ENCODE results near the gene TYW1B. TPM values are rescaled to one million over a fixed set of nuclear protein-coding genes. Genes with fewer than 3 reads are reported as not detected.
"Not testable (repeated sequence)": the region's sequence is repeated elsewhere in the genome, so short reads cannot be mapped to it uniquely, and the experiment has no call there.

The TYW1B gene
- total and polyA plus RNA-seq, 4 donors, result 1.4 to 4.8 (median 3.7) TPM

DNA sequence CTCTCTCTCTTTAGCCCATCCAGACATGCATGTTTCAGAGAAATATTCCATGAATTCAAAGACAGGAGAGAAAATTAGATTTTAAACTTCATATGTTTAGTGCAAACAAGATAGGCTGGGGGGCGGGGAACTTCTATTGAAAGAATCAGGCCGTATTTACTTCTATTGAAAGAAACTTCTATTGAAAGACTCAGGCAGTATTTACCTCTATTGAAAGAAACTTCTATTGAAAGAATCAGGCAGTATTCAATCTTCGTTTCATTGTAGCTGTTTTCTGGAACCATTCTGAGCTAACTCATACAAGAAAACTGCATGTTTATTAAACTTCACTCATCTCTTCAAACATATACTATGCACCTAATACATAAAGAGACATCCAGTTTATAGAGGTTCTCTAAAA lies 123.1 kb downstream of the TYW1B start:
- H3K4me1 ChIP-seq (ENCODE audit: control insufficient read depth in 4 of 4, insufficient read depth in 4 of 4, low read length in 3 of 4), result no peaks in the 10 kb centered on the region
- TF ChIP-seq RAD21 (IDR thresholded peaks at IDR 0.05) (no peak), FOXA2 (IDR thresholded peaks at IDR 0.05) (no peak), CTCF (IDR thresholded peaks at IDR 0.05; ENCODE audit: low read depth, low read length, missing input control) (no peak), TAF1 (conservative IDR thresholded peaks at IDR 0.05) (no peak), GABPA (IDR thresholded peaks at IDR 0.05 in 1 of 2, conservative IDR thresholded peaks at IDR 0.05 in 1 of 2) (no peak), NR2F2 (IDR thresholded peaks at IDR 0.05) (no peak), JUND (IDR thresholded peaks at IDR 0.05) (no peak), HNF4A (conservative IDR thresholded peaks at IDR 0.05) (no peak)
- TF ChIP-seq, protein P1, sequence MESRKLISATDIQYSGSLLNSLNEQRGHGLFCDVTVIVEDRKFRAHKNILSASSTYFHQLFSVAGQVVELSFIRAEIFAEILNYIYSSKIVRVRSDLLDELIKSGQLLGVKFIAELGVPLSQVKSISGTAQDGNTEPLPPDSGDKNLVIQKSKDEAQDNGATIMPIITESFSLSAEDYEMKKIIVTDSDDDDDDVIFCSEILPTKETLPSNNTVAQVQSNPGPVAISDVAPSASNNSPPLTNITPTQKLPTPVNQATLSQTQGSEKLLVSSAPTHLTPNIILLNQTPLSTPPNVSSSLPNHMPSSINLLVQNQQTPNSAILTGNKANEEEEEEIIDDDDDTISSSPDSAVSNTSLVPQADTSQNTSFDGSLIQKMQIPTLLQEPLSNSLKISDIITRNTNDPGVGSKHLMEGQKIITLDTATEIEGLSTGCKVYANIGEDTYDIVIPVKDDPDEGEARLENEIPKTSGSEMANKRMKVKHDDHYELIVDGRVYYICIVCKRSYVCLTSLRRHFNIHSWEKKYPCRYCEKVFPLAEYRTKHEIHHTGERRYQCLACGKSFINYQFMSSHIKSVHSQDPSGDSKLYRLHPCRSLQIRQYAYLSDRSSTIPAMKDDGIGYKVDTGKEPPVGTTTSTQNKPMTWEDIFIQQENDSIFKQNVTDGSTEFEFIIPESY (IDR thresholded peaks at IDR 0.05), result no peak
- TF ChIP-seq, protein P2, sequence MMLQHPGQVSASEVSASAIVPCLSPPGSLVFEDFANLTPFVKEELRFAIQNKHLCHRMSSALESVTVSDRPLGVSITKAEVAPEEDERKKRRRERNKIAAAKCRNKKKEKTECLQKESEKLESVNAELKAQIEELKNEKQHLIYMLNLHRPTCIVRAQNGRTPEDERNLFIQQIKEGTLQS (IDR thresholded peaks at IDR 0.05), result no peak
- TF ChIP-seq, protein P3, sequence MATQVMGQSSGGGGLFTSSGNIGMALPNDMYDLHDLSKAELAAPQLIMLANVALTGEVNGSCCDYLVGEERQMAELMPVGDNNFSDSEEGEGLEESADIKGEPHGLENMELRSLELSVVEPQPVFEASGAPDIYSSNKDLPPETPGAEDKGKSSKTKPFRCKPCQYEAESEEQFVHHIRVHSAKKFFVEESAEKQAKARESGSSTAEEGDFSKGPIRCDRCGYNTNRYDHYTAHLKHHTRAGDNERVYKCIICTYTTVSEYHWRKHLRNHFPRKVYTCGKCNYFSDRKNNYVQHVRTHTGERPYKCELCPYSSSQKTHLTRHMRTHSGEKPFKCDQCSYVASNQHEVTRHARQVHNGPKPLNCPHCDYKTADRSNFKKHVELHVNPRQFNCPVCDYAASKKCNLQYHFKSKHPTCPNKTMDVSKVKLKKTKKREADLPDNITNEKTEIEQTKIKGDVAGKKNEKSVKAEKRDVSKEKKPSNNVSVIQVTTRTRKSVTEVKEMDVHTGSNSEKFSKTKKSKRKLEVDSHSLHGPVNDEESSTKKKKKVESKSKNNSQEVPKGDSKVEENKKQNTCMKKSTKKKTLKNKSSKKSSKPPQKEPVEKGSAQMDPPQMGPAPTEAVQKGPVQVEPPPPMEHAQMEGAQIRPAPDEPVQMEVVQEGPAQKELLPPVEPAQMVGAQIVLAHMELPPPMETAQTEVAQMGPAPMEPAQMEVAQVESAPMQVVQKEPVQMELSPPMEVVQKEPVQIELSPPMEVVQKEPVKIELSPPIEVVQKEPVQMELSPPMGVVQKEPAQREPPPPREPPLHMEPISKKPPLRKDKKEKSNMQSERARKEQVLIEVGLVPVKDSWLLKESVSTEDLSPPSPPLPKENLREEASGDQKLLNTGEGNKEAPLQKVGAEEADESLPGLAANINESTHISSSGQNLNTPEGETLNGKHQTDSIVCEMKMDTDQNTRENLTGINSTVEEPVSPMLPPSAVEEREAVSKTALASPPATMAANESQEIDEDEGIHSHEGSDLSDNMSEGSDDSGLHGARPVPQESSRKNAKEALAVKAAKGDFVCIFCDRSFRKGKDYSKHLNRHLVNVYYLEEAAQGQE (IDR thresholded peaks at IDR 0.05), result no peak
- no peak overlapping the region for H3K4me3 ChIP-seq (ENCODE audit: low read depth in 1 of 3, low read length in 3 of 3)
- no peak for DNase-seq (ENCODE audit: low spot score)
- no peaks in the 10 kb centered on the region for H3K9me3 ChIP-seq (ENCODE audit: control insufficient read depth in 4 of 4, low read length in 3 of 4)
- H3K27me3 ChIP-seq (ENCODE audit: control insufficient read depth in 4 of 4, insufficient read depth in 4 of 4, low read length in 3 of 4), result no peaks in the 10 kb centered on the region
- H3K9ac ChIP-seq (ENCODE audit: low read depth in 1 of 2, low read length in 2 of 2), result no peak overlapping the region
- WGBS, result 96% methylated on average over 3 of the region's 3 CpGs
- peaks cover 0 to 4% (median under 1%) of the 10 kb centered on the region in 4 donors for H3K36me3 ChIP-seq (ENCODE audit: control insufficient read depth in 4 of 4, insufficient read depth in 3 of 4, low read depth in 1 of 4, low read length in 3 of 4)
- no peak overlapping the region for H3K27ac ChIP-seq (ENCODE audit: low read depth in 1 of 2, low read length in 2 of 2)

DNA sequence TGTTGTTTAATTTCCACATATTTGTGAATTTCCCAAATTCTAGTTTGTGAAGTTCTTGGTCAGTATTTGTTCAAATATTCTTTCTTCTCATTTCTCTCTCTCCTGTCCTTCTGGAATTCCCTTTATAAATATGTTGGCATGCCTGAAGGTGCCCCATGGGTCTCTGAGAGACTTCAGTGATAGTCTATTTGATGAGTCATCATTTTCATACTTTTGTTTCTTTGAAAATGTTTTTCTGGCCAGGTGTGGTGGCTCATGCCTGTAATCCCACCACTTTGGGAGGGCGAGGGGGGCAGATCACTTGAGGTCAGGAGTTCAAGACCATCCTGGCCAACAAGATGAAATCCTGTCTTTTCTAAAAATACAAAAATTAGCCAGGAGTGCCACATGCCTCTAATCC lies 127.5 kb downstream of the TYW1B start:
- not testable (repeated sequence) for H3K36me3 ChIP-seq (ENCODE audit: control insufficient read depth in 4 of 4, insufficient read depth in 3 of 4, low read depth in 1 of 4, low read length in 3 of 4); H3K9ac ChIP-seq (ENCODE audit: low read depth in 1 of 2, low read length in 2 of 2); H3K27ac ChIP-seq (ENCODE audit: low read depth in 1 of 2, low read length in 2 of 2); H3K27me3 ChIP-seq (ENCODE audit: control insufficient read depth in 4 of 4, insufficient read depth in 4 of 4, low read length in 3 of 4); DNase-seq (ENCODE audit: low spot score); H3K4me3 ChIP-seq (ENCODE audit: low read depth in 1 of 3, low read length in 3 of 3); H3K4me1 ChIP-seq (ENCODE audit: control insufficient read depth in 4 of 4, insufficient read depth in 4 of 4, low read length in 3 of 4); H3K9me3 ChIP-seq (ENCODE audit: control insufficient read depth in 4 of 4, low read length in 3 of 4)
- 100% methylated on average over 1 of the region's 1 CpG for WGBS

GRCh38 chr7:72697066-72697465 lies 130.9 kb downstream of the TYW1B start:
- not testable (repeated sequence) for H3K9me3 ChIP-seq (ENCODE audit: control insufficient read depth in 4 of 4, low read length in 3 of 4); H3K36me3 ChIP-seq (ENCODE audit: control insufficient read depth in 4 of 4, insufficient read depth in 3 of 4, low read depth in 1 of 4, low read length in 3 of 4); H3K27me3 ChIP-seq (ENCODE audit: control insufficient read depth in 4 of 4, insufficient read depth in 4 of 4, low read length in 3 of 4); DNase-seq (ENCODE audit: low spot score); H3K4me1 ChIP-seq (ENCODE audit: control insufficient read depth in 4 of 4, insufficient read depth in 4 of 4, low read length in 3 of 4); H3K9ac ChIP-seq (ENCODE audit: low read depth in 1 of 2, low read length in 2 of 2); H3K4me3 ChIP-seq (ENCODE audit: low read depth in 1 of 3, low read length in 3 of 3); H3K27ac ChIP-seq (ENCODE audit: low read depth in 1 of 2, low read length in 2 of 2)
- WGBS, result 85% methylated on average over 1 of the region's 1 CpG

DNA sequence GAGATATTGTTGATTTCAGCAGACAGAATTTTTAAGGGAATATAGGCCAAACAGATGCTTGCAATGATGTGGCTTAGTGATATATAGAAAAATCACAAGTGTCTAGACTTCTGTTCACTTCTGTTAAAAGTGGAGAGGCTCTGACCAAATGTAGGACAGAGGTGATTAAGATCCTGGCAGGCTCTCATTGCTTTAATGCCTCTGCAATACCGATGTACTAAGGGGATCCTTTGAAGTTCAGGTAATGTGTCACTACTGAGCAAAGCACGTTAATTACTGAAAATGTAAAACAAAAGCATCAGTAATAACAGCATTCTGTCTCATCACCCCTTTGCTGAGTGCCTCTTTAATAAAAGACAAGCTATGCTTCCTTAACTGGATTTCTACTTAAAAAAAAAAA lies 131.4 kb downstream of the TYW1B start:
- not testable (repeated sequence) for H3K36me3 ChIP-seq (ENCODE audit: control insufficient read depth in 4 of 4, insufficient read depth in 3 of 4, low read depth in 1 of 4, low read length in 3 of 4); H3K27ac ChIP-seq (ENCODE audit: low read depth in 1 of 2, low read length in 2 of 2); H3K9ac ChIP-seq (ENCODE audit: low read depth in 1 of 2, low read length in 2 of 2); DNase-seq (ENCODE audit: low spot score); H3K9me3 ChIP-seq (ENCODE audit: control insufficient read depth in 4 of 4, low read length in 3 of 4); H3K4me3 ChIP-seq (ENCODE audit: low read depth in 1 of 3, low read length in 3 of 3); H3K27me3 ChIP-seq (ENCODE audit: control insufficient read depth in 4 of 4, insufficient read depth in 4 of 4, low read length in 3 of 4); H3K4me1 ChIP-seq (ENCODE audit: control insufficient read depth in 4 of 4, insufficient read depth in 4 of 4, low read length in 3 of 4)
- 71% methylated on average over 2 of the region's 2 CpGs for WGBS

GRCh38 chr7:72695482-72695881 lies 132.5 kb downstream of the TYW1B start:
- H3K27ac ChIP-seq (ENCODE audit: low read depth in 1 of 2, low read length in 2 of 2); H3K9ac ChIP-seq (ENCODE audit: low read depth in 1 of 2, low read length in 2 of 2); H3K4me1 ChIP-seq (ENCODE audit: control insufficient read depth in 4 of 4, insufficient read depth in 4 of 4, low read length in 3 of 4); H3K4me3 ChIP-seq (ENCODE audit: low read depth in 1 of 3, low read length in 3 of 3); H3K27me3 ChIP-seq (ENCODE audit: control insufficient read depth in 4 of 4, insufficient read depth in 4 of 4, low read length in 3 of 4); H3K36me3 ChIP-seq (ENCODE audit: control insufficient read depth in 4 of 4, insufficient read depth in 3 of 4, low read depth in 1 of 4, low read length in 3 of 4); H3K9me3 ChIP-seq (ENCODE audit: control insufficient read depth in 4 of 4, low read length in 3 of 4); DNase-seq (ENCODE audit: low spot score): not testable (repeated sequence)
- WGBS, result 98% methylated on average over 8 of the region's 8 CpGs
